ENCODE results near the gene AUTS2. TPM values are rescaled to one million over a fixed set of nuclear protein-coding genes. Genes with fewer than 3 reads are reported as not detected.

The AUTS2 gene
- polyA plus RNA-seq, 3 donors, result 0.08 to 0.35 TPM; not detected in 1

- no peak overlapping the region for H3K9ac ChIP-seq (ENCODE audit: insufficient read depth, low read length, poor library complexity, severe bottlenecking)
- H3K4me1 ChIP-seq (ENCODE audit: control insufficient read depth in 1 of 2, insufficient read depth in 2 of 2, low read length in 2 of 2), result no peaks in the 10 kb centered on the region
- H3K27ac ChIP-seq (ENCODE audit: low read depth in 1 of 2, low read length in 2 of 2), result no peak overlapping the region
- DNase-seq, result no peak
- H3K4me3 Mint-ChIP-seq, result no peak overlapping the region
- H3K4me3 ChIP-seq (replicated peaks in 1 of 3; ENCODE audit: low read depth in 2 of 3, low read length in 3 of 3), result no peak overlapping the region
- no peaks in the 10 kb centered on the region for H3K79me2 ChIP-seq (ENCODE audit: insufficient read depth, low read length)
- H3K27ac Mint-ChIP-seq, result no peak overlapping the region
- H3K4me2 ChIP-seq (replicated peaks; ENCODE audit: extremely low read depth, low read length, poor library complexity, severe bottlenecking), result no peak overlapping the region
- H3K36me3 Mint-ChIP-seq, result no peaks in the 10 kb centered on the region
- no peak overlapping the region for H2AFZ ChIP-seq (ENCODE audit: insufficient read depth, low read depth, low read length, poor library complexity, severe bottlenecking)
- peaks cover 0 to 2% (median 0%) of the 10 kb centered on the region in 7 donors for H3K9me3 Mint-ChIP-seq
- no peaks in the 10 kb centered on the region for H4K20me1 ChIP-seq (ENCODE audit: insufficient read depth, low read length)
- H3K27me3 ChIP-seq (ENCODE audit: control insufficient read depth in 2 of 2, insufficient read depth in 2 of 2, low read length in 2 of 2), result no peaks in the 10 kb centered on the region
- no peaks in the 10 kb centered on the region for H3K36me3 ChIP-seq (replicated peaks in 1 of 2; ENCODE audit: control insufficient read depth in 1 of 2, insufficient read depth in 2 of 2, low read length in 2 of 2)
- no peaks in the 10 kb centered on the region for H3K9me3 ChIP-seq (replicated peaks in 1 of 2; ENCODE audit: control insufficient read depth in 1 of 2, insufficient read depth in 1 of 2, low read length in 2 of 2)
- intact Hi-C loops (cut with micrococcal nuclease), result no loop called here
- 100% methylated on average over 1 of the region's 1 CpG for WGBS (ENCODE audit: insufficient coverage)
- TF ChIP-seq CTCF (IDR thresholded peaks at IDR 0.05), result no peak
- H3K27me3 Mint-ChIP-seq (ENCODE audit: low read depth in 3 of 3), result peaks cover 0 to 2% (median 0%) of the 10 kb centered on the region in 3 donors
- H3K4me1 Mint-ChIP-seq, result no peaks in the 10 kb centered on the region
Measured at GRCh38 chr7:69780379-69780778, 182.1 kb downstream of the AUTS2 start.

- H3K4me1 Mint-ChIP-seq, result no peaks in the 10 kb centered on the region
- H2AFZ ChIP-seq (ENCODE audit: insufficient read depth, low read depth, low read length, poor library complexity, severe bottlenecking), result no peak overlapping the region
- no peaks in the 10 kb centered on the region for H3K36me3 ChIP-seq (replicated peaks in 1 of 2; ENCODE audit: control insufficient read depth in 1 of 2, insufficient read depth in 2 of 2, low read length in 2 of 2)
- no peak for DNase-seq
- H3K4me3 Mint-ChIP-seq, result no peak overlapping the region
- H3K9me3 Mint-ChIP-seq, result peaks cover 0 to 6% (median 2%) of the 10 kb centered on the region in 7 donors
- H3K36me3 Mint-ChIP-seq, result no peaks in the 10 kb centered on the region
- no peak for TF ChIP-seq CTCF (IDR thresholded peaks at IDR 0.05)
- no peaks in the 10 kb centered on the region for H4K20me1 ChIP-seq (ENCODE audit: insufficient read depth, low read length)
- H3K9ac ChIP-seq (ENCODE audit: insufficient read depth, low read length, poor library complexity, severe bottlenecking), result no peak overlapping the region
- no peaks in the 10 kb centered on the region for H3K4me1 ChIP-seq (ENCODE audit: control insufficient read depth in 1 of 2, insufficient read depth in 2 of 2, low read length in 2 of 2)
- intact Hi-C loops (cut with micrococcal nuclease), result no loop called here
- no peak overlapping the region for H3K27ac ChIP-seq (ENCODE audit: low read depth in 1 of 2, low read length in 2 of 2)
- H3K9me3 ChIP-seq (replicated peaks in 1 of 2; ENCODE audit: control insufficient read depth in 1 of 2, insufficient read depth in 1 of 2, low read length in 2 of 2), result peaks cover 0 to 3% of the 10 kb centered on the region in 2 donors
- H3K27ac Mint-ChIP-seq, result no peak overlapping the region
- H3K4me2 ChIP-seq (replicated peaks; ENCODE audit: extremely low read depth, low read length, poor library complexity, severe bottlenecking), result no peak overlapping the region
- no peaks in the 10 kb centered on the region for H3K27me3 ChIP-seq (ENCODE audit: control insufficient read depth in 2 of 2, insufficient read depth in 2 of 2, low read length in 2 of 2)
- H3K4me3 ChIP-seq (replicated peaks in 1 of 3; ENCODE audit: low read depth in 2 of 3, low read length in 3 of 3), result no peak overlapping the region
- no peaks in the 10 kb centered on the region for H3K79me2 ChIP-seq (ENCODE audit: insufficient read depth, low read length)
- peaks cover 0 to 2% (median 0%) of the 10 kb centered on the region in 3 donors for H3K27me3 Mint-ChIP-seq (ENCODE audit: low read depth in 3 of 3)
- 60% methylated on average over 1 of the region's 3 CpGs for WGBS (ENCODE audit: insufficient coverage)
Measured at GRCh38 chr7:69781412-69781846, 183.2 kb downstream of the AUTS2 start.

All from CD14-positive monocyte (primary cell).